ENCODE results near the gene ID1.
"Not testable (repeated sequence)": the region's sequence is repeated elsewhere in the genome, so short reads cannot be mapped to it uniquely, and the experiment has no call there.

ID1 gene

GRCh38 chr20:31602431-31602778, 2.7 kb upstream of the ID1 start:
- no peak for DNase-seq (ENCODE audit: low read depth in 2 of 2)

- peak; percentile 45 to 49 for DNase-seq (ENCODE audit: low read depth in 2 of 2)
Observed at GRCh38 chr20:31602779-31603441, 2.2 kb upstream of the ID1 start.

- peak; percentile 66 to 69 for DNase-seq (ENCODE audit: low read depth in 2 of 2)
Observed at GRCh38 chr20:31603822-31604566, 1.1 kb upstream of the ID1 start.

DNA sequence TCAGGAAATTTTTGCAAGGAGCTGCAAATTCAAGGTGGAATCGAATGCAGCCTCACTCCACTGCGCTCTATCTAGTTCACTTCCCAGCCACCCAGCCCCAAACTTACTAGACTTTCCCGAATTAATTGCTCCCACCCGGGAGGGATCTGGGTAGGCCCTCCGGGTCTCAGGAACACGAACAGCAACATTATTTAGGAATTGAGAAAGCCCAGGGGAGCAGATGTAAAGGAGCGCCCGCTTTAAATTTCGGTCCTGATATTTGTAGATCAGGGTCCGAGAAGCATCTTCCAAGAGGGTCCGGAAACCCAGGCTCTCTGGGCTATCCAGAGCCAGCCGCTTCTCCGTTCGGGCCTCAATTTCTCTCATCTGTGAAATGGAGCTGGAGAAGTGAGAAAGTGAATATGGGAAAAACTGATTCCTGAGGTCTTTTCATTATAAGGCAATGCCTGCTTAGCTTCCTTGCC, 490 bp upstream of the ID1 start:
- no peak for DNase-seq (ENCODE audit: low read depth in 2 of 2)

GRCh38 chr20:31605902-31606803, 1.1 kb downstream of the ID1 start:
- DNase-seq (ENCODE audit: low read depth in 2 of 2), result no peak

- DNase-seq (ENCODE audit: low read depth in 2 of 2), result no peak
Observed at GRCh38 chr20:31606804-31607639, 1.9 kb downstream of the ID1 start.

- no peak for DNase-seq (ENCODE audit: low read depth in 2 of 2)
Observed at GRCh38 chr20:31607640-31608250, 2.7 kb downstream of the ID1 start.

GRCh38 chr20:31608251-31608945, 3.3 kb downstream of the ID1 start:
- DNase-seq (ENCODE audit: low read depth in 2 of 2), result no peak

DNA sequence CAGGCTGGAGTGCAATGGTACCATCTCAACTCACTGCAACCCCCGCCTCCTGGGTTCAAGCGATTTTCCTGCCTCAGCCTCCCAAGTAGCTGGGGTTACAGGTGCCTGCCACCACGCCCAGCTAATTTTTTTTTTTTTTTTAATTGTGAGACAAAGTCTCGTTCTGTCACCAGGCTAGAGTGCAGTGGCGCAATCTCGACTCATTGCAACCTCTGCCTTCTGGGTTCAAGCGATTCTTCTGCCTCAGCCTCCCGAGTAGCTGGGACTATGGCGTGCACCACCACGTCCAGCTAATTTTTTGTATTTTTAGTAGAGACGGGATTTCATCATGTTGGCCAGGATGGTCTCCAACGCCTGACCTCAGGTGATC, 7.2 kb downstream of the ID1 start:
- DNase-seq (ENCODE audit: low read depth in 2 of 2), result not testable (repeated sequence)

DNA sequence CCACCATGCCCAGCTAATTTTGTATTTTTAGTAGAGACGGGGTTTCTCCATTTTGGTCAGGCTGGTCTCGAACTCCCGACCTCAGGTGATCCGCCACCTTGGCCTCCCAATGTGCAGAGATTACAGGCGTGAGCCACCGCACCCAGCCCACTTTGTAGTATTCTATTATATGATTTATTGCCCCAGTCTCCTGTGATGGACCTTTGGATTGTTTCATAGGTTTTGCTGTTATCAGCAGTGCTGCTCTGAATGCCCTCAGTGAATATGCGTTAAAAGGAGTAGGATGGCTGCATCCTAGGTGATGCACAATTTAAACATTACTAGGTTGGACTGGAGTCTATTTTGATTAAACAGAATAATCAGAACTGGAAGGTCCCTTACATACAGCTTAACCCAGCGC, 10.3 kb downstream of the ID1 start:
- no peak for DNase-seq (ENCODE audit: low read depth in 2 of 2)

DNA sequence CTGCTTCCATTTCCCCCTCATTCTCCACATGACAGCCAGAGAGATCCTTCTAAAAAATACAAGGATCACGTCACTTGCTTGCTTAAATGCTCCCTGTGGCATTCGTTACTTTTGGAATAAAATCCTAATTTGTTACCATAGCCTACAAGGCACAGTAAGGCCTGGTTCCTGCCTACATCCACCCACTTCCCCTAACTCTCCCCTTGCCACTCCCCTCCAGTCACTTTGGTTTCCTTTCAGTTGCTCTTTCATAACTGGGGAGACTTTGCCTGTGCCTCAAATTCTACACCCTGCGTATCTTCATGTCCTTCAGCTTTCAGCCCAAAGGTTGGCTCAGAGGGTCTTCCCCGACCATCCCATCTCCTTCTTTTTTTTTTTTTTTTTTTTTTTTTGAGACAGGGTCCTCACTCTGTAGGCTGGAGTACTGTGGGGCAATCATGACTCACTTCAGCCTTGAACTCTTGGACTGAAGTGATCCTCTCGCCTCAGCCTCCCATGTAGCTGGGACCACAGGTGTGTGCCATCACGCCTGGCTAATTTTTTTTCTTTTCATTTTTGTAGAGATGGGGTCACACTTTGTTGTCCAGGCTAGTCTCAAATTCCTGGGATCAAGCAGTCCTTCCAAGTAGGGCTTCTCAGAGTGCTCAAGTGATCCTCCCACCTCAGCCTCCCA, 12.5 kb downstream of the ID1 start:
- DNase-seq (ENCODE audit: low read depth in 2 of 2), result no peak

- DNase-seq (ENCODE audit: low read depth in 2 of 2), result no peak
Observed at GRCh38 chr20:31620246-31620645, 15.2 kb downstream of the ID1 start.

- DNase-seq (ENCODE audit: low read depth in 2 of 2), result not testable (repeated sequence)
Observed at GRCh38 chr20:31623123-31623505, 18.0 kb downstream of the ID1 start.

- not testable (repeated sequence) for DNase-seq (ENCODE audit: low read depth in 2 of 2)
Observed at GRCh38 chr20:31626534-31626933, 21.4 kb downstream of the ID1 start.

DNA sequence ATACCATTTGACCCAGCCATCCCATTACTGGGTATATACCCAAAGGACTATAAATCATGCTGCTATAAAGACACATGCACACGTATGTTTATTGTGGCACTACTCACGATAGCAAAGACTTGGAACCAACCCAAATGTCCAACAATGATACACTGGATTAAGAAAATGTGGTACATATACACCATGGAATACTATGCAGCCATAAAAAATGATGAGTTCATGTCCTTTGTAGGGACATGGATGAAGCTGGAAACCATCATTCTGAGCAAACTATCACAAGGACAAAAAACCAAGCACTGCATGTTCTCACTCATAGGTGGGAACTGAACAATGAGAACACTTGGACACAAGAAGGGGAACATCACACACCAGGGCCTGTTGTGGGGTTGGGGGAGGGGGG, 23.0 kb downstream of the ID1 start:
- DNase-seq (ENCODE audit: low read depth in 2 of 2), result not testable (repeated sequence)

GRCh38 chr20:31630187-31630790, 25.2 kb downstream of the ID1 start:
- no peak for DNase-seq (ENCODE audit: low read depth in 2 of 2)

GRCh38 chr20:31632548-31633338, 27.7 kb downstream of the ID1 start:
- no peak for DNase-seq (ENCODE audit: low read depth in 2 of 2)

DNA sequence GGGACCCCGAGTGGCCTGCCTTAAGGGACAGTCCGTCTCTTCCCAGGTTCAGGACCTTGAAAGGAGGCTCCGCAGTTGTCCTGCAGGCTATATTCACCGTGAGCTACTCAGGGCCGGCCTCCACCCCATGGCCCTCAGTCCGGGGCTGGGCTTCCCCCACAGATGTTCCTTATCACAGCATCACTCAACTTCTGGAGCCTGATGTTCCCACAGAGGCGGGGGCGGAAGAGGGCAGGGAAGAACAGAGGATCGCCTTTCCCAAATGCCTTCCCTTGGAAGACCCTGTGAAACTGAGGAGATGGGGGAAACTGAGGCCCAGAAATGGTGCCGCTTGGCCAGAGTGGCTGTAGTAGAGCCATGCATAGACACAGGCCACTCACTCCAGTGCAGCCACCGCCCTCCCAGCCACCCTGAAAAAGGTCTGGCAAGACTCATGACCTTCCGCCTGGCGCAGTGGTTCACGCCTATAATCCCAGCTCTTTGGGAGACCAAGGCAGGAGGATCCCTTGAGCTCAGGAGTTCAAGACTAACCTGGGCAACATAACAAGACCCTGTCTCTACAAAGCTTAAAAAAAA, 28.3 kb downstream of the ID1 start:
- DNase-seq (ENCODE audit: low read depth in 2 of 2), result no peak
